Ureter (tissue), 1 donor: ENCODE measurements around the gene ZSWIM7. TPM values are rescaled to one million over a fixed set of nuclear protein-coding genes. Genes with fewer than 3 reads are reported as not detected.

Experiments
- DNase-seq: peaks from one replicate; pipeline ENCODE4 v3.0.0-alpha.2; 2020; ENCODE audit warnings: low spot score
- total RNA-seq: library from RNA; stranded (reverse); gene quantifications from one replicate; pipeline ENCODE4 v1.2.4, GENCODE V29; 2023
- donor health status: DM: yes; HTN: yes; CAD: no.

The ZSWIM7 gene
- total RNA-seq, 1 donor from 2014 or later: 29.9 TPM

GRCh38 chr17:15931394-15931793 is 68.1 kb downstream of the ZSWIM7 start:
- no peak for DNase-seq

- DNase-seq: no peak
Observed at GRCh38 chr17:15930426-15930825, 69.1 kb downstream of the ZSWIM7 start.

- DNase-seq: no peak
Observed at GRCh38 chr17:15929941-15930340, 69.6 kb downstream of the ZSWIM7 start.

GRCh38 chr17:15928286-15928785 is 71.2 kb downstream of the ZSWIM7 start:
- DNase-seq: no peak

Other genes starting within 250 kb of the ZSWIM7 start
- 5.2 TPM for gene ADORA2B, start 54.6 kb downstream of the ZSWIM7 start, total RNA-seq
- 61.6 TPM for gene TTC19, start 120 bp upstream of the ZSWIM7 start, total RNA-seq
- 205 TPM for gene NCOR1, start 215.8 kb upstream of the ZSWIM7 start, total RNA-seq
- 66.2 TPM for gene PIGL, start 217.5 kb upstream of the ZSWIM7 start, total RNA-seq